ENCODE measurements around the gene KDM3B.

DNA sequence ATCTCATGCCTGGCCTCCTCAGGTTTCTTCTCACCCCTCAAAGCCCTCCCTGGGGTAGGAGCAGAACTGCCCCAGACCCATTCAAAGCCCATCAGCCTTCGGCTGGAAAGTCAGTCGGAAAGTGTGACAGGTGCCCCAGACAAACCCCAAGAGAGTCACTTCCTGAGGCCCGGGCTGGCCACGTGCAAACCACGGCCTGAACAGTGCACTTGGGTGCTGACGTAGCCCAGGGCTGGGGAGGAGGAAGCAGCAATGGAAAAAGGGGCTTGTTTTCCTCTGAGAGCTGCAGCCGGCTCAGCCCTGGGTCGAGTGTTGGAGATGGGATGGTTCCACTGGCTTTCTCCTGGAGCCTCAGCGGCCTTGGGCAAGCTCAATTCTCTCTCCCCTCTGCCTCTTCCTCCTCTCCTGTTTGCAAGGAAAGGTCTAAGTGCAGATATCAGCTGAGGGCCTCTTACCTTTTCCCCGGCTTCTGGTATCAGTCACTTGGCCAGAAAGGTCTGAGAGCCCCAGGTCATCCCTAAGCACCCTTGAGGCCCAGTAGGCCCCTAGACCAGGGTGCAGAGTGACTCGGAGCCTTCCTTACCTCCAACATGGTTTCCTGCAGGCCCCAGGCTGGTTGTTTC lies 106.9 kb downstream of the KDM3B start:
- TF ChIP-seq, protein P1, sequence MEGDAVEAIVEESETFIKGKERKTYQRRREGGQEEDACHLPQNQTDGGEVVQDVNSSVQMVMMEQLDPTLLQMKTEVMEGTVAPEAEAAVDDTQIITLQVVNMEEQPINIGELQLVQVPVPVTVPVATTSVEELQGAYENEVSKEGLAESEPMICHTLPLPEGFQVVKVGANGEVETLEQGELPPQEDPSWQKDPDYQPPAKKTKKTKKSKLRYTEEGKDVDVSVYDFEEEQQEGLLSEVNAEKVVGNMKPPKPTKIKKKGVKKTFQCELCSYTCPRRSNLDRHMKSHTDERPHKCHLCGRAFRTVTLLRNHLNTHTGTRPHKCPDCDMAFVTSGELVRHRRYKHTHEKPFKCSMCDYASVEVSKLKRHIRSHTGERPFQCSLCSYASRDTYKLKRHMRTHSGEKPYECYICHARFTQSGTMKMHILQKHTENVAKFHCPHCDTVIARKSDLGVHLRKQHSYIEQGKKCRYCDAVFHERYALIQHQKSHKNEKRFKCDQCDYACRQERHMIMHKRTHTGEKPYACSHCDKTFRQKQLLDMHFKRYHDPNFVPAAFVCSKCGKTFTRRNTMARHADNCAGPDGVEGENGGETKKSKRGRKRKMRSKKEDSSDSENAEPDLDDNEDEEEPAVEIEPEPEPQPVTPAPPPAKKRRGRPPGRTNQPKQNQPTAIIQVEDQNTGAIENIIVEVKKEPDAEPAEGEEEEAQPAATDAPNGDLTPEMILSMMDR (IDR thresholded peaks at IDR 0.05): no peak
- no peak for TF ChIP-seq POLR2A (IDR thresholded peaks at IDR 0.05)

Data from ovary (tissue), 3 donors.